ENCODE results near the gene PITX3.
"Not testable (repeated sequence)": the region's sequence is repeated elsewhere in the genome, so short reads cannot be mapped to it uniquely, and the experiment has no call there.

PITX3 gene

GRCh38 chr10:102195296-102195870, 45.9 kb downstream of the PITX3 start:
- no peak for TF ChIP-seq CTCF (IDR thresholded peaks at IDR 0.05; ENCODE audit: low read depth, low read length)
- H3K4me3 ChIP-seq (ENCODE audit: low read depth, low read length) = no peak overlapping the region

DNA sequence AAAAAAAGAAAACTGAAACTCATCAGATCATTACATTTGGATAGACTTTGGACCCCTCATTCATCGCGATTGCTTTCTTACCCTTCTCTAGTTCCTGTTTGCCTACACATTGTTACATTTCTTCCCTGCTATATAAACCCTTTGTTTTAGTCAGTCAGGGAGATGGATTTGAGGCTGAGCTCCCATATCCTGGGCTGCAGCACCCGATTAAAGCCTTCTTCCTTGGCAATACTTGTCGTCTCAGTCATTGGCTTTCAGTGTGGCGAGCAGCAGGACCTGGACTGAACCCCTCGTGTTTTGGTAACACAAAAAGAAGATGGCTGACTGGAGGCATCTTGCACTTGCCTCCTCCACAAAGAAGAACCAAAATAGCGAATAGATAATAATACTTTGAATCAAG, 49.4 kb downstream of the PITX3 start:
- no peak overlapping the region for H3K4me3 ChIP-seq (ENCODE audit: low read depth, low read length)
- no peak for TF ChIP-seq CTCF (IDR thresholded peaks at IDR 0.05; ENCODE audit: low read depth, low read length)

DNA sequence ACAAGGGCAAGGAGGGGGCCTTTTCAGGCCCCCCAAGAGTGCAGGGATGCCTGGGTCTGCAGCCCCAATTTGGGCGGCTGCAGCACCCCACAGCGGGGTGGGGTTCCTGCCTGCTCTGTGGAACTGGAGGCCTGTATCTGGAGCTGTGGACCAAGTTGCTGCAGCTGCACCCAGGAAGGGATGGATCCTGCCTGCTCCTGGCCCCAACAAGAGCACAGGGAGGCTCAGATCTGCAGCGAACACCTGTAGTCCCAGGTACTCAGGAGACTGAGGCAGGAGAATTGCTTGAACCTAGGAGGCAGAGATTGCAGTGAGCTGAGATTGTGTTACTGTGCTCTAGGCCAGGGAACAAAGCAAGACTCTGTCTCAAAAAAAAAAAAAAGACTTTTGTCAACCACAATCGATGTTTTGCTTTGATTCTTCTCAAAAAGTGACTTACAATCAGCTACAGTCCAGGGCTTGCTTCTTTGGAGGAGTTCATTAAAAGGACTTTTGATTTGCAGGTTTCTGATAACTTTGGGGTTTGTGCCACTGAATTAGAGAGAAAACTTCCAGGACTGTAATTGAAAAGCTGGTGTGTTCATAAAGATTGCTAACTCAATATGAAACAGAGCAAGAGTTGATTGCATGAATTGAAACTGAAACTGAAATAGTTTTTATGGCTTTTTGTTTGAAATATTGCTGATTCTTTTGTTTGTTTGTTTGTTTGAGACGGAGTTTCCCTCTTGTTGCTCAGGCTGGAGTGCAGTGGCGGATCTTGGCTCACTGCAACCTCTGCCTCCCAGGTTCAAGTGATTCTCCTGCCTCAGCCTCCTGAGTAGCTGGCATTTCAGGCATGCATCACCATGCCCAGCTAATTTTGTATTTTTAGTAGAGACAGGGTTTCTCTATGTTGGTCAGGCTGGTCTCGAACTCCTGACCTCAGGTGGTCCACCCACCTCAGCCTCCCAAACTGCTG, 52.1 kb downstream of the PITX3 start:
- not testable (repeated sequence) for H3K4me3 ChIP-seq (ENCODE audit: low read depth, low read length)

DNA sequence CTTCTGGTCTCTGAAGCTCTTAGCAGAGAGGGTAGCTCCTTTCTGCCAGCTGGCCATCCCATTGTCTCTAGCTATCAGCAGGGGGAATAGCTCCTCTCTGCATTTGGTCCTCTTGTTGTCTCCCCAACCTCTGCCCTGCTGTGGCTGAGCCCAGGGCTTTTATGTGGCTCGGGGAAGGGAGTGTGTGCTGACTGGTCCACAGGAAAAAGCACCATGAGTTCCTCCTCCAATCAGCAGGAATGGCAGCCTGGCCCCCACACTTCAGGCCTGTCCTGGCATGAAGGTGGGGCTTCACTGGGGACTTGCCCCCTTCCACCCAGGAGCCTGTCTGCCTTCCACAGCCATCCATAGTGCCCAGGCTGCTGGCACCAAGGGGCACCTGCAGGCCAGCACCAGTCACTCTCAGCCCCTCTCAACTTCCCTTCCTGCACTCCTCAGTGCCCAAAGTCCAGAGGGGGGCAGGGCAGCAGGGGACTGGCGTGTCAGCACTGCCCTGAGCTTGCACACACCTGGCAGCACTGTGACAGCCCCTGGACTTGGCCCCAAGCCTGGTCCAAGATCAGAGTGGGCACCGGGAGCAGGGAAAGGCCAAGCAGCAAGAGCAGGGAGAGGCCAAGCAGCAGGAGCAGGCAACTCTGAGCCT, 52.9 kb downstream of the PITX3 start:
- no peak overlapping the region for H3K4me3 ChIP-seq (ENCODE audit: low read depth, low read length)
- TF ChIP-seq CTCF (IDR thresholded peaks at IDR 0.05; ENCODE audit: low read depth, low read length) = no peak

DNA sequence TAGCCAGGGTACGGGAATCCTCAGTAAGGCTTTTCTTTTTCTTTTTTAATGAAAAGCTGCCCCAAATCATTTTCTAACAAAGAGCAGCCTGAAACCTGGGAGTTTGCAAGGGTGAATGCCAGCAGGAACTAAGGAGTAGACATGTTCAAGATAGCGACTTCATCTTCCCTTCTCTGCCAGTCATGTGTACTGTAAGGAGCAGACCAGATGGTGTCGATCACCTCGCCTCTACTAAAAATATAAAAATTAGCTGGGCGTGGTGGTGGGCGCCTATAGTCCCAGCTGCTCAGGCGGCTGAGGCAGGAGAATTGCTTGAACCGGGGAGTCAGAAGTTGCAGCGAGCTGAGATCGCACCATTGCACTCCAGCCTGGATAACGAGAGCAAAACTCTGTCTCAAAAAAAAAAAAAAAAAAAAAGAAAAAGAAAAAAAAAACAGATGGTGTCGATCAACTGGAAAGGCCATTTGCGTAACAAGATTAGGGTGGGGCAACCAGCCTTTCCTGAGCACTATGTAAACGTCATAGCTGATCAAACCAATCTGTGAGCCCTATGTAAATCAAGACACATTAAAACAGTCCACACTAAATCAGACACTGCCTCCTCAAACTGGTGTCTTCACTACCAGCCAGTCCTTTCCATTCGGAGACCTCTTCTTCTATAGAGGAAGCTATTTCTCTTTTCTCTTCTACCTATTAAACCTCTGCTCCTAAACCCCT, 55.3 kb downstream of the PITX3 start:
- no peak for TF ChIP-seq CTCF (IDR thresholded peaks at IDR 0.05; ENCODE audit: low read depth, low read length)
- no peak overlapping the region for H3K4me3 ChIP-seq (ENCODE audit: low read depth, low read length)

- TF ChIP-seq CTCF (IDR thresholded peaks at IDR 0.05; ENCODE audit: low read depth, low read length) = no peak
- no peak overlapping the region for H3K4me3 ChIP-seq (ENCODE audit: low read depth, low read length)
These were observed 56.0 kb downstream of the PITX3 start for GRCh38 chr10:102185272-102185671.

- no peak overlapping the region for H3K4me3 ChIP-seq (ENCODE audit: low read depth, low read length)
- no peak for TF ChIP-seq CTCF (IDR thresholded peaks at IDR 0.05; ENCODE audit: low read depth, low read length)
These were observed 56.7 kb downstream of the PITX3 start for GRCh38 chr10:102184606-102185005.
